Measurements from ENCODE around the gene POLG. TPM values are rescaled to one million over a fixed set of nuclear protein-coding genes. Genes with fewer than 3 reads are reported as not detected.

Gene POLG
- polyA plus RNA-seq, 2 of the 4 experiments (the other 2 are of a cell fraction): 24.1 to 50.2 TPM

DNA sequence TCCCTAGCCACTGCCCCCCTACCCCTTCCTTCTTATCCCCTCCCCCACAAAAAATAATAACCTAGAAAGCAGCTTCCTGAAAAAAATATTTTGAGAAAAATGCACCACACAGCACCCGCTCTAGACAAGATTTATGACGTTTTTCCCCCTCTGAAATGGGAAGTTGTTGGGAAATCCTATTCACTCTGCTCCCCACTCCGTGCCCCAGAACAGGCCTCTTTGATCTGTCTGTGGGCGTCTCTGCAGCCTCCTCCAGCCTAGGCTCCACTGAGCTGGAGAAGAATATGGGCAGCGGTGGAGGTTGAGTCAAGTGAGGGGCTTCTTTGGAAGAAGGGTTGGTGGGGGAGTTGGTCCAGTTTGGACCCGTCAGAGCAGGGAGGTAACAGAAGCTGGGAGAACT, 28.5 kb upstream of the POLG start:
- H3K4me2 ChIP-seq: no peak overlapping the region
- DNase-seq (ENCODE audit: low read depth in 1 of 2, low spot score in 1 of 2) (no peak), FAIRE-seq (no peak), ATAC-seq (no peak)
- ChIA-PET CTCF (interaction anchor here (0.8 to 19.6 kb wide), 13 partner anchors 9 to 156 kb away, joined by 3 to 593 read pairs (median 7); partner anchors contain the start of gene POLG), POLR2A (no interaction called here)
- no peak overlapping the region for H3K4me3 ChIP-seq
- no peak overlapping the region for H3K27ac ChIP-seq
- TF ChIP-seq NR3C1 (IDR thresholded peaks at IDR 0.05): no peak
- TF ChIP-seq CHD2 (IDR thresholded peaks at IDR 0.05; ENCODE audit: low read length, partially characterized antibody): no peak
- no peak for TF ChIP-seq HEYL (CRISPR knock-in tag; IDR thresholded peaks at IDR 0.05)
- H3K9me3 ChIP-seq: no peaks in the 10 kb centered on the region
- 44% methylated on average over 6 of the region's 6 CpGs for WGBS (ENCODE audit: missing lambda C conversion rate)
- peaks cover 31% of the 10 kb centered on the region for H3K4me1 ChIP-seq

DNA sequence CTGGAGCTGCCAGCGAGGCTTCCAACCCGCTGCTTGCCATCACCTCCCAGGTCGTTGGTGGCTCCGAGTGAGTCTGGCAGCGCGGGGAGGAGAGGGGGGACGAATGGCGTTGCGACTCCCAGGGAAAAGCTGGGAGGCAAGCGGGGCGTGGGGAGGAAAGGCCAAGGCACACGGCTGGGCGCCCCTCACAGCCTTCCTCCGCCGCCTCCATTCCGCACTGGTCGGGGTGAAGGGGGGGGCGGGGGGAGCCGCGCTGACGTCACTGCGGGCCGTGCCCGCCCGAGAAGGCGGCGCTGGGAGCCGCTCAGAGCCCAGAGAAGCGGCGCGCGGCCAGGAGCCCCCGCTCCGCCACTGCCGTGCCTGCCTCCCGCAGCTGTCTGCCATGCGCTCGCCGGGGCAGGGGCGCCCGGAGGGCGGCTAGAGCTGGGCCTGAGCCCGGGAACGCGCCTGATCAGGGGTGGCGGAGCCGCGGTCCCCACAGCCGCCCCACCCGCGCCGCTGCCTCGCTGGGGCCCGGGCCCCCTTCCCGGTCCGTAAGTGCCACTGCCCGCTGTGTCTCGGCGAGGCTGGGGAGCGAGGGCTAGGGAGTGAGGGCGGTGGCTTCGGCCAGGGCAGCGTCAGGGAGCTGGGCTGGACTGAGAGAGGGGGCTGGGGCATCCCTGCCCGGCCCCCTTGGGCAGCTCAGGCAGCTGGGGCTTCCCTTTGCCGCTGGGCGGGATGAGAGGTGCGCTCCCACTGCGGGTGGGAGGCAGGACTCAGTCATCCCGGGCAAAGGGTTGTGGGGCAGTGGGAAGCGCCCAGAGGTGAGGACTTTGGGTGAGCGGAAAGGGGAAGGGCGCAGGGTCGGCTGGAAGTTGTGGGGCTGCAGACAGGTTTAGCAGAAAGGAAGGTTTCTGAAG, 27.8 kb upstream of the POLG start:
- ATAC-seq (peak in 1 of 2 experiments; percentile 11; a peak in 3 of 6 replicates), FAIRE-seq (no peak), DNase-seq (ENCODE audit: low read depth in 1 of 2, low spot score in 1 of 2) (no peak)
- no peak overlapping the region for H3K27ac ChIP-seq
- peaks cover 25% of the 10 kb centered on the region for H3K4me1 ChIP-seq
- peak overlapping the region; percentile 93 for H3K4me2 ChIP-seq
- H3K9me3 ChIP-seq: no peaks in the 10 kb centered on the region
- H3K4me3 ChIP-seq: peak overlapping the region; percentile 39
- 24% methylated on average over 18 of the region's 73 CpGs for WGBS (ENCODE audit: missing lambda C conversion rate)
- TF ChIP-seq CHD2 (IDR thresholded peaks at IDR 0.05; ENCODE audit: low read length, partially characterized antibody) (no peak), ZSCAN20 (CRISPR knock-in tag; IDR thresholded peaks at IDR 0.05) (no peak), SREBF2 (IDR thresholded peaks at IDR 0.05) (no peak), E2F6 (IDR thresholded peaks at IDR 0.05; ENCODE audit: borderline replicate concordance, low read depth) (no peak), TFCP2L1 (CRISPR knock-in tag; IDR thresholded peaks at IDR 0.05) (no peak), KDM1A (IDR thresholded peaks at IDR 0.05; ENCODE audit: low read depth) (no peak), GATA3 (IDR thresholded peaks at IDR 0.05; ENCODE audit: borderline replicate concordance) (no peak)
- CTCF ChIA-PET: interaction anchor here (0.8 to 19.6 kb wide), 14 partner anchors 8 to 155 kb away, joined by 3 to 593 read pairs (median 43); partner anchors contain the start of gene POLG
- POLR2A ChIA-PET: no interaction called here

DNA sequence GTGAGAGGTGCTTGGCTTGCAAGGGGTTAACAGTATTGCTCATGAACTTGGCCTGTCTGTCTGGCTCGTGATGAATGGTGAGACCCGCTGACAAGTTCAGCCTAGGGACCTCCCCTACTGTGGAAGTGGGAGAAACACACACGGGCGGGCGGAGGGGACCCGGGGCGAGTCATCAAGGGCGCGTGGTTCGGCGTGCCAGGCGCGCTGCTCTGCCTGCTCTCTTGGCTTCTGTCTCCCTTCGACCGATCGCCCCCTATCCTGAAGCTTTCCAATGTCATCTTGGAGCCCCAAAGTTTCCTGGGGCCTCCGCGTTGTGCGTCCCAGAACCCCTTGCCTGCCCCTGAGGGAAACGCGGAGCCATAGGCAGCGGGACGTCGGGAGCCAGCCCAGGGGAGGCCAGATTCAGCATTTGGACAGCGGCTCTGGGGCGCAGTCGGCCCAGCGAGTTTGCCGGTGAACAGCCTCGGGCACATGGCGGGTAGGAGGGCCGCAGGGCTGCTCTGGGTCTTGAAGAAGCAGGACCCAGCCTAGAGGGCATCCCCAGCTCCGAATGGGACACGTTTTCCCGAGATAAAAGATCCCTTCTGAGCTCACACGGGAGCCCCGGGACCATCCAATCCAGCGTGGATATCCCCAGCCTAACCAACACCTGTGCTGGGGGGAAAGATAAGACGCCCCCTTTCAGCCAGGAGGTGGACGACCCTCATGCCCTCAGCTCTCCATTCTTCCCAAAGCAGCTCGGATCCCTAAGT, 27.0 kb upstream of the POLG start:
- FAIRE-seq (no peak), ATAC-seq (peak; percentile 55 to 72), DNase-seq (ENCODE audit: low read depth in 1 of 2, low spot score in 1 of 2) (peak; percentile 66 to 96)
- peak overlapping the region; percentile 39 for H3K4me3 ChIP-seq
- peaks cover 25% of the 10 kb centered on the region for H3K4me1 ChIP-seq
- H3K27ac ChIP-seq: no peak overlapping the region
- H3K9me3 ChIP-seq: no peaks in the 10 kb centered on the region
- ChIA-PET POLR2A (no interaction called here), CTCF (interaction anchor here (1.2 to 19.6 kb wide), 11 partner anchors 11 to 133 kb away, joined by 3 to 593 read pairs (median 242); partner anchors contain the start of gene POLG)
- WGBS (ENCODE audit: missing lambda C conversion rate): 14% methylated on average over 41 of the region's 41 CpGs
- peak overlapping the region; percentile 93 for H3K4me2 ChIP-seq
- TF ChIP-seq, protein P1, sequence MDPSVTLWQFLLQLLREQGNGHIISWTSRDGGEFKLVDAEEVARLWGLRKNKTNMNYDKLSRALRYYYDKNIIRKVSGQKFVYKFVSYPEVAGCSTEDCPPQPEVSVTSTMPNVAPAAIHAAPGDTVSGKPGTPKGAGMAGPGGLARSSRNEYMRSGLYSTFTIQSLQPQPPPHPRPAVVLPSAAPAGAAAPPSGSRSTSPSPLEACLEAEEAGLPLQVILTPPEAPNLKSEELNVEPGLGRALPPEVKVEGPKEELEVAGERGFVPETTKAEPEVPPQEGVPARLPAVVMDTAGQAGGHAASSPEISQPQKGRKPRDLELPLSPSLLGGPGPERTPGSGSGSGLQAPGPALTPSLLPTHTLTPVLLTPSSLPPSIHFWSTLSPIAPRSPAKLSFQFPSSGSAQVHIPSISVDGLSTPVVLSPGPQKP (IDR thresholded peaks at IDR 0.05; ENCODE audit: low read depth, low read length): no peak
- no peak for TF ChIP-seq HDAC2 (IDR thresholded peaks at IDR 0.05)
- TF ChIP-seq ATOH8 (CRISPR knock-in tag; IDR thresholded peaks at IDR 0.05; ENCODE audit: low read depth): 0 out of 2 replicates have a peak, but pooled peaks have one; percentile 29
- TF ChIP-seq, protein P2, sequence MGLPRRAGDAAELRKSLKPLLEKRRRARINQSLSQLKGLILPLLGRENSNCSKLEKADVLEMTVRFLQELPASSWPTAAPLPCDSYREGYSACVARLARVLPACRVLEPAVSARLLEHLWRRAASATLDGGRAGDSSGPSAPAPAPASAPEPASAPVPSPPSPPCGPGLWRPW (IDR thresholded peaks at IDR 0.05): no peak
- no peak for TF ChIP-seq NPAS2 (CRISPR knock-in tag; IDR thresholded peaks at IDR 0.05; ENCODE audit: borderline replicate concordance)
- TF ChIP-seq FOSL2 (IDR thresholded peaks at IDR 0.05): no peak
- TF ChIP-seq FOSL2 (CRISPR knock-in tag; IDR thresholded peaks at IDR 0.05): peak; percentile 27
- TF ChIP-seq PHF8 (IDR thresholded peaks at IDR 0.05; ENCODE audit: borderline replicate concordance, low read depth): no peak
- no peak for TF ChIP-seq KDM5A (IDR thresholded peaks at IDR 0.05)
- TF ChIP-seq SREBF2 (IDR thresholded peaks at IDR 0.05): no peak
- no peak for TF ChIP-seq ZC3H11A (IDR thresholded peaks at IDR 0.05)
- no peak for TF ChIP-seq CTCF (IDR thresholded peaks at IDR 0.05)
- no peak for TF ChIP-seq JUN (IDR thresholded peaks at IDR 0.05)
- no peak for TF ChIP-seq NFE2L2 (conservative IDR thresholded peaks at IDR 0.05; ENCODE audit: low read length)
- TF ChIP-seq MYC (IDR thresholded peaks at IDR 0.05; ENCODE audit: borderline replicate concordance, low read length): no peak
- TF ChIP-seq HMGXB4 (CRISPR knock-in tag; IDR thresholded peaks at IDR 0.05; ENCODE audit: borderline replicate concordance): no peak
- TF ChIP-seq HEYL (CRISPR knock-in tag; IDR thresholded peaks at IDR 0.05): no peak
- TF ChIP-seq POLR2A (IDR thresholded peaks at IDR 0.05; ENCODE audit: low read length): no peak
